Kidney (tissue), 14 donors: ENCODE data around the gene CXXC4. TPM values are rescaled to one million over a fixed set of nuclear protein-coding genes. Genes with fewer than 3 reads are reported as not detected.
A peak's percentile ranks its signal among the peaks of the same experiment; 100 is the strongest.

Experiments used
- DNase-seq, 5 donors: peaks; one replicate each; pipeline ENCODE4 v3.0.0-alpha.2; 2013 to 2020
- FAIRE-seq: peaks from 2 replicates; lab custom pipeline; 2012; peaks lifted over from hg19 to GRCh38; lab: Jason Lieb, UNC
- H3K27ac ChIP-seq, 2 donors: one replicate each; pipeline ENCODE4 v1.7.0; 2013; ENCODE audit warnings: low read depth in 2 of 2, low read length in 2 of 2, inconsistent platforms in 1 of 2
- H3K27me3 ChIP-seq: one replicate; pipeline ENCODE4 v1.7.1; 2013; ENCODE audit warnings: low read length, inconsistent platforms; ENCODE audit not compliant: control insufficient read depth, insufficient read depth
- H3K36me3 ChIP-seq, 3 donors: one replicate each; pipeline versions ENCODE4 v1.7.0 to v1.7.1; 2013; ENCODE audit warnings: low read length in 3 of 3, control low read depth in 1 of 3, inconsistent platforms in 1 of 3; ENCODE audit not compliant: insufficient read depth in 3 of 3, control insufficient read depth in 2 of 3
- H3K4me1 ChIP-seq, 3 donors: one replicate each; pipeline versions ENCODE4 v1.7.0 to v1.7.1; 2013; ENCODE audit warnings: low read length in 3 of 3, inconsistent platforms in 1 of 3, low read depth in 1 of 3; ENCODE audit not compliant: control insufficient read depth in 2 of 3, insufficient read depth in 2 of 3
- H3K4me3 ChIP-seq, 3 donors: one replicate each; pipeline versions ENCODE4 v1.7.0 to v1.8.1; 2013; ENCODE audit warnings: low read length in 3 of 3, control low read depth in 1 of 3, inconsistent platforms in 1 of 3
- H3K9ac ChIP-seq, 3 donors: one replicate each; pipeline versions ENCODE4 v1.7.0 to v1.7.1; 2013; ENCODE audit warnings: low read length in 3 of 3, control low read depth in 1 of 3, inconsistent platforms in 1 of 3
- H3K9me3 ChIP-seq, 3 donors: one replicate each; pipeline versions ENCODE4 v1.7.0 to v1.7.1; 2013; ENCODE audit warnings: low read length in 3 of 3, control low read depth in 1 of 3, inconsistent platforms in 1 of 3; ENCODE audit not compliant: control insufficient read depth in 2 of 3, insufficient read depth in 1 of 3
- intact Hi-C: fragments of 100-400 bp; cut with DNase I; formaldehyde crosslinking; loops from one replicate; pipeline ENCODE4 v1.11.1; 2022
- polyA plus RNA-seq: library from polyadenylated mRNA; stranded (reverse); fragments of 350-450 nt; fragmentation: Illumina TruSeq; extraction: RNeasy Lipid Tissue Mini Kit (QIAGEN cat#74804); gene quantifications from one replicate; pipeline ENCODE4 v1.2.3, GENCODE V29; 2014; ENCODE audit warnings: low read depth, low replicate concordance; ENCODE audit not compliant: insufficient read depth
- total RNA-seq: library from RNA; stranded (reverse); fragmentation: NEBNext Ultra II Directional; extraction: Animal tissue kit (Norgen Biotek cat#: 25700); gene quantifications from one replicate; pipeline ENCODE4 v1.2.1, GENCODE V29; 2021
- TF ChIP-seq, protein P1 (sequence below): IDR thresholded peaks from 3 replicates; pipeline ENCODE4 v1.5.1; 2012; ENCODE audit warnings: mild to moderate bottlenecking, moderate library complexity, borderline replicate concordance; ENCODE audit not compliant: insufficient read depth; ENCODE audit errors: extremely low read depth
- donor health status: control.
- donor health status: control.
- donor health status: control.
- donor health status: control.
- donor health status: control.
- donor health status: DM: yes; HTN: yes; CAD: no.
- donor health status: Normal renal cell carcinoma (clear cell type).

Gene CXXC4
- total and polyA plus RNA-seq, 2 donors from 2014 or later = 0.45 to 0.63 TPM

- TF ChIP-seq, protein P1, sequence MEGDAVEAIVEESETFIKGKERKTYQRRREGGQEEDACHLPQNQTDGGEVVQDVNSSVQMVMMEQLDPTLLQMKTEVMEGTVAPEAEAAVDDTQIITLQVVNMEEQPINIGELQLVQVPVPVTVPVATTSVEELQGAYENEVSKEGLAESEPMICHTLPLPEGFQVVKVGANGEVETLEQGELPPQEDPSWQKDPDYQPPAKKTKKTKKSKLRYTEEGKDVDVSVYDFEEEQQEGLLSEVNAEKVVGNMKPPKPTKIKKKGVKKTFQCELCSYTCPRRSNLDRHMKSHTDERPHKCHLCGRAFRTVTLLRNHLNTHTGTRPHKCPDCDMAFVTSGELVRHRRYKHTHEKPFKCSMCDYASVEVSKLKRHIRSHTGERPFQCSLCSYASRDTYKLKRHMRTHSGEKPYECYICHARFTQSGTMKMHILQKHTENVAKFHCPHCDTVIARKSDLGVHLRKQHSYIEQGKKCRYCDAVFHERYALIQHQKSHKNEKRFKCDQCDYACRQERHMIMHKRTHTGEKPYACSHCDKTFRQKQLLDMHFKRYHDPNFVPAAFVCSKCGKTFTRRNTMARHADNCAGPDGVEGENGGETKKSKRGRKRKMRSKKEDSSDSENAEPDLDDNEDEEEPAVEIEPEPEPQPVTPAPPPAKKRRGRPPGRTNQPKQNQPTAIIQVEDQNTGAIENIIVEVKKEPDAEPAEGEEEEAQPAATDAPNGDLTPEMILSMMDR = no peak
- no peaks in the 10 kb centered on the region for H3K36me3 ChIP-seq
Measured at GRCh38 chr4:104475652-104476051, 19.0 kb downstream of the CXXC4 start.

GRCh38 chr4:104472766-104473165 lies 21.9 kb downstream of the CXXC4 start:
- no peaks in the 10 kb centered on the region for H3K4me1 ChIP-seq
- no peak overlapping the region for H3K4me3 ChIP-seq
- no peaks in the 10 kb centered on the region for H3K27me3 ChIP-seq
- no peaks in the 10 kb centered on the region for H3K36me3 ChIP-seq
- H3K9ac ChIP-seq = no peak overlapping the region
- intact Hi-C loops = no loop called here
- DNase-seq = no peak
- TF ChIP-seq, protein P1 = no peak
- H3K27ac ChIP-seq = no peak overlapping the region
- H3K9me3 ChIP-seq = no peaks in the 10 kb centered on the region
- peak; percentile 50 for FAIRE-seq

More at GRCh38 chr4:104475652-104476051, 19.0 kb downstream of the CXXC4 start:
- Histone ChIP-seq H3K9me3 (no peaks in the 10 kb centered on the region), H3K27me3 (no peaks in the 10 kb centered on the region), H3K4me3 (no peak overlapping the region), H3K4me1 (no peaks in the 10 kb centered on the region), H3K27ac (no peak overlapping the region), H3K9ac (no peak overlapping the region)
- peak in 1 of 5 donors; percentile 8 for DNase-seq
- intact Hi-C loops = no loop called here
- FAIRE-seq = no peak

- H3K27ac ChIP-seq = no peak overlapping the region
- no peaks in the 10 kb centered on the region for H3K27me3 ChIP-seq
- DNase-seq (no peak), FAIRE-seq (no peak)
- no peaks in the 10 kb centered on the region for H3K36me3 ChIP-seq
- H3K9me3 ChIP-seq = no peaks in the 10 kb centered on the region
- no peak overlapping the region for H3K4me3 ChIP-seq
- TF ChIP-seq, protein P1 = no peak
- H3K4me1 ChIP-seq = no peaks in the 10 kb centered on the region
- H3K9ac ChIP-seq = no peak overlapping the region
- intact Hi-C loops = no loop called here
Measured at GRCh38 chr4:104470770-104471169, 23.9 kb downstream of the CXXC4 start.

GRCh38 chr4:104469794-104470193 lies 24.9 kb downstream of the CXXC4 start:
- Histone ChIP-seq H3K4me1 (no peaks in the 10 kb centered on the region), H3K9ac (no peak overlapping the region), H3K27me3 (no peaks in the 10 kb centered on the region), H3K27ac (no peak overlapping the region), H3K36me3 (no peaks in the 10 kb centered on the region), H3K4me3 (no peak overlapping the region), H3K9me3 (no peaks in the 10 kb centered on the region)
- DNase-seq (no peak), FAIRE-seq (no peak)
- TF ChIP-seq, protein P1 = no peak
- intact Hi-C loops = no loop called here
